GM11168 (cell line): Measurements from ENCODE around the gene CKS1B.

Experiments
- in situ Hi-C: fragments of 300-500 bp; cut with MboI; formaldehyde crosslinking; loops from one replicate; pipeline ENCODE4 v1.12.0; 2022; ENCODE audit warnings: low sequenced_read_pairs; ENCODE audit not compliant: unreplicated experiment

Gene CKS1B

GRCh38 chr1:155011004-155011416, 36.5 kb downstream of the CKS1B start:
- in situ Hi-C loops, result no loop called here

- in situ Hi-C loops, result no loop called here
Observed at GRCh38 chr1:155011437-155012025, 37.0 kb downstream of the CKS1B start.

GRCh38 chr1:155012026-155012546, 37.6 kb downstream of the CKS1B start:
- in situ Hi-C loops, result no loop called here

GRCh38 chr1:155012776-155013602, 38.5 kb downstream of the CKS1B start:
- in situ Hi-C loops, result no loop called here

GRCh38 chr1:155013632-155014031, 39.2 kb downstream of the CKS1B start:
- in situ Hi-C loops, result no loop called here

- in situ Hi-C loops, result no loop called here
Observed at GRCh38 chr1:155014709-155015508, 40.4 kb downstream of the CKS1B start.

GRCh38 chr1:155015527-155016230, 41.2 kb downstream of the CKS1B start:
- in situ Hi-C loops, result no loop called here

- in situ Hi-C loops, result no loop called here
Observed at GRCh38 chr1:155016231-155016831, 41.9 kb downstream of the CKS1B start.

- in situ Hi-C loops, result no loop called here
Observed at GRCh38 chr1:155017041-155017945, 42.8 kb downstream of the CKS1B start.

- in situ Hi-C loops, result no loop called here
Observed at GRCh38 chr1:155017946-155018316, 43.5 kb downstream of the CKS1B start.

- in situ Hi-C loops, result no loop called here
Observed at GRCh38 chr1:155018617-155019348, 44.3 kb downstream of the CKS1B start.

GRCh38 chr1:155019377-155020245, 45.1 kb downstream of the CKS1B start:
- in situ Hi-C loops, result no loop called here

GRCh38 chr1:155022136-155022926, 47.9 kb downstream of the CKS1B start:
- in situ Hi-C loops, result no loop called here

GRCh38 chr1:155022927-155023236, 48.4 kb downstream of the CKS1B start:
- in situ Hi-C loops, result no loop called here

GRCh38 chr1:155023627-155024026, 49.1 kb downstream of the CKS1B start:
- in situ Hi-C loops, result no loop called here

- in situ Hi-C loops, result no loop called here
Observed at GRCh38 chr1:155024315-155024714, 49.8 kb downstream of the CKS1B start.

- in situ Hi-C loops, result no loop called here
Observed at GRCh38 chr1:155026154-155026553, 51.7 kb downstream of the CKS1B start.
